Loucy (cell line): ENCODE results near the gene HES5.

Experiments used
- H2AFZ ChIP-seq: fragments of 200-600 bp; sonication (generic); 2 replicates; pipeline ENCODE4 v1.6.0; 2016; ENCODE audit warnings: antibody characterized with exemption, mild to moderate bottlenecking, low read length, moderate library complexity
- H3F3A ChIP-seq: fragments of 200-600 bp; 2 replicates; pipeline ENCODE4 v1.6.0; 2016; ENCODE audit warnings: antibody characterized with exemption, low read depth, mild to moderate bottlenecking
- H3K27me3 ChIP-seq: fragments of 200-600 bp; sonication (generic); 2 replicates; pipeline ENCODE4 v1.6.1; 2014; ENCODE audit warnings: low read length, mild to moderate bottlenecking; ENCODE audit not compliant: insufficient read depth, poor library complexity, severe bottlenecking
- H3K36me3 ChIP-seq: fragments of 200-600 bp; sonication (generic); 2 replicates; pipeline ENCODE4 v1.6.1; 2016; ENCODE audit warnings: low read length; ENCODE audit not compliant: insufficient read depth
- H3K4me1 ChIP-seq: fragments of 200-600 bp; sonication (generic); 2 replicates; pipeline ENCODE4 v1.5.1; 2014; ENCODE audit warnings: low read length, mild to moderate bottlenecking; ENCODE audit not compliant: insufficient read depth, poor library complexity, severe bottlenecking
- H3K4me2 ChIP-seq: fragments of 200-600 bp; sonication (generic); 2 replicates; pipeline ENCODE4 v1.6.0; 2014; ENCODE audit warnings: antibody characterized with exemption, low read length, low read depth, mild to moderate bottlenecking; ENCODE audit not compliant: poor library complexity, severe bottlenecking
- H3K4me3 ChIP-seq: fragments of 200-600 bp; sonication (generic); 2 replicates; pipeline ENCODE4 v1.5.1; 2014; ENCODE audit warnings: low read length, mild to moderate bottlenecking, mixed read lengths; ENCODE audit not compliant: poor library complexity, severe bottlenecking
- H3K79me2 ChIP-seq: fragments of 200-600 bp; sonication (generic); 2 replicates; pipeline ENCODE4 v1.6.1; 2014; ENCODE audit warnings: low read length; ENCODE audit not compliant: insufficient read depth
- H3K9ac ChIP-seq: fragments of 200-600 bp; sonication (generic); 2 replicates; pipeline ENCODE4 v1.6.0; 2014; ENCODE audit warnings: mild to moderate bottlenecking, low read depth, low read length, moderate library complexity; ENCODE audit not compliant: poor library complexity, severe bottlenecking
- H3K9me2 ChIP-seq: fragments of 200-600 bp; sonication (generic); replicated peaks from 2 replicates; pipeline ENCODE4 v1.6.1; 2016; ENCODE audit warnings: low read depth, low read length, mixed read lengths
- H3K9me3 ChIP-seq: fragments of 200-600 bp; sonication (generic); 2 replicates; pipeline ENCODE4 v1.6.1; 2014; ENCODE audit warnings: mild to moderate bottlenecking, antibody characterized with exemption, low read length, low read depth; ENCODE audit not compliant: insufficient read depth
- H4K20me1 ChIP-seq: fragments of 200-600 bp; sonication (generic); 2 replicates; pipeline ENCODE4 v1.6.0; 2014; ENCODE audit warnings: antibody characterized with exemption, low read length, mild to moderate bottlenecking; ENCODE audit not compliant: insufficient read depth, poor library complexity, severe bottlenecking
- CTCF ChIP-seq: fragments of 200-600 bp; sonication (generic); conservative IDR thresholded peaks from 2 replicates; pipeline ENCODE4 v1.5.1; 2014; ENCODE audit warnings: mild to moderate bottlenecking, antibody characterized with exemption, low read length
- EZH2phosphoT487 ChIP-seq: fragments of 200-600 bp; IDR thresholded peaks from 2 replicates; pipeline ENCODE4 v1.6.1; 2018; ENCODE audit warnings: antibody characterized with exemption, mild to moderate bottlenecking, moderate library complexity, borderline replicate concordance

Gene HES5

GRCh38 chr1:2567083-2567679 is 37.1 kb upstream of the HES5 start:
- TF ChIP-seq EZH2phosphoT487 (no peak), CTCF (no peak)
- no peak overlapping the region for H3K4me3 ChIP-seq
- no peaks in the 10 kb centered on the region for H3K36me3 ChIP-seq
- H3K9me2 ChIP-seq = no peaks in the 10 kb centered on the region
- no peak overlapping the region for H3K9ac ChIP-seq
- no peak overlapping the region for H2AFZ ChIP-seq
- H3K9me3 ChIP-seq = no peaks in the 10 kb centered on the region
- H3K4me2 ChIP-seq = no peak overlapping the region
- no peaks in the 10 kb centered on the region for H3K4me1 ChIP-seq
- H4K20me1 ChIP-seq = no peaks in the 10 kb centered on the region
- no peaks in the 10 kb centered on the region for H3F3A ChIP-seq
- H3K27me3 ChIP-seq = no peaks in the 10 kb centered on the region
- H3K79me2 ChIP-seq = no peaks in the 10 kb centered on the region

- no peak for TF ChIP-seq CTCF
- no peak for TF ChIP-seq EZH2phosphoT487
- H2AFZ ChIP-seq = no peak overlapping the region
- H3F3A ChIP-seq = no peaks in the 10 kb centered on the region
- H3K9me2 ChIP-seq = no peaks in the 10 kb centered on the region
- no peaks in the 10 kb centered on the region for H3K27me3 ChIP-seq
- H3K79me2 ChIP-seq = no peaks in the 10 kb centered on the region
- no peaks in the 10 kb centered on the region for H4K20me1 ChIP-seq
- no peak overlapping the region for H3K4me3 ChIP-seq
- no peaks in the 10 kb centered on the region for H3K4me1 ChIP-seq
- H3K9me3 ChIP-seq = no peaks in the 10 kb centered on the region
- H3K36me3 ChIP-seq = no peaks in the 10 kb centered on the region
- no peak overlapping the region for H3K4me2 ChIP-seq
- H3K9ac ChIP-seq = no peak overlapping the region
Observed at GRCh38 chr1:2566101-2567045, 36.3 kb upstream of the HES5 start.

GRCh38 chr1:2564815-2565374 is 34.8 kb upstream of the HES5 start:
- Histone ChIP-seq H3K4me3 (no peak overlapping the region), H3K9me3 (no peaks in the 10 kb centered on the region), H3K9me2 (no peaks in the 10 kb centered on the region), H3F3A (no peaks in the 10 kb centered on the region), H3K36me3 (no peaks in the 10 kb centered on the region), H3K9ac (no peak overlapping the region), H3K4me2 (no peak overlapping the region), H3K27me3 (no peaks in the 10 kb centered on the region), H4K20me1 (no peaks in the 10 kb centered on the region), H3K4me1 (no peaks in the 10 kb centered on the region), H3K79me2 (no peaks in the 10 kb centered on the region), H2AFZ (no peak overlapping the region)
- TF ChIP-seq EZH2phosphoT487 = no peak
- TF ChIP-seq CTCF = no peak
